Caco-2 (cell line): ENCODE measurements around the gene KIAA0232. TPM values are rescaled to one million over a fixed set of nuclear protein-coding genes. Genes with fewer than 3 reads are reported as not detected.

Experiments
- BruUV-seq: library from RNA; stranded (reverse); fragments of 400-500 nt; replicated peaks from 2 replicates; lab custom pipeline; 2021; lab: Mats Ljungman, UMichigan
- CTCF ChIA-PET: fragments of 300-600 bp; sonication (Branson Sonifier 250); formaldehyde crosslinking; loops from one replicate; lab custom pipeline; 2022; ENCODE audit warnings: antibody characterized with exemption; lab: Charles Lee
- POLR2A ChIA-PET: fragments of 300-600 bp; sonication (Branson Sonifier 250); formaldehyde crosslinking; loops from one replicate; lab custom pipeline; 2022; ENCODE audit warnings: antibody characterized with exemption; lab: Charles Lee
- DNase-seq, 2 experiments: peaks; one replicate each; pipeline versions ENCODE4 v3.0.0 to v3.0.0-alpha.2; 2020 to 2022
- H3K27me3 ChIP-seq: replicated peaks from 2 replicates; pipeline ENCODE4 v1.6.0; 2011; ENCODE audit warnings: low read length; ENCODE audit not compliant: control insufficient read depth, insufficient read depth
- H3K36me3 ChIP-seq: 2 replicates; pipeline ENCODE4 v1.5.1; 2011; ENCODE audit warnings: low read length; ENCODE audit not compliant: control insufficient read depth, insufficient read depth
- H3K4me1 ChIP-seq: fragments of 250-450 bp; sonication (Bioruptor Pico); 2 replicates; pipeline ENCODE4 v1.5.1; 2020; ENCODE audit warnings: mild to moderate bottlenecking
- H3K4me3 ChIP-seq: 2 replicates; pipeline ENCODE4 v1.5.1; 2011; ENCODE audit warnings: low read depth, mild to moderate bottlenecking, control low read depth, low read length
- H3K9me3 ChIP-seq: fragments of 250-450 bp; sonication (Bioruptor Pico); 2 replicates; pipeline ENCODE4 v1.5.1; 2020; ENCODE audit warnings: mild to moderate bottlenecking, moderate library complexity
- H3K27ac Mint-ChIP-seq: one replicate; pipeline ENCODE4 v1.8.0; 2022; ENCODE audit warnings: mixed read lengths; ENCODE audit not compliant: unreplicated experiment
- H3K27me3 Mint-ChIP-seq: one replicate; pipeline ENCODE4 v1.8.0; 2022; ENCODE audit warnings: mixed read lengths; ENCODE audit not compliant: insufficient read depth, unreplicated experiment
- H3K36me3 Mint-ChIP-seq: one replicate; pipeline ENCODE4 v1.8.0; 2022; ENCODE audit warnings: mild to moderate bottlenecking, mixed read lengths; ENCODE audit not compliant: insufficient read depth, unreplicated experiment
- H3K4me1 Mint-ChIP-seq: one replicate; pipeline ENCODE4 v1.8.0; 2022; ENCODE audit warnings: low read depth, mixed read lengths; ENCODE audit not compliant: unreplicated experiment
- H3K4me3 Mint-ChIP-seq: one replicate; pipeline ENCODE4 v1.8.0; 2022; ENCODE audit warnings: mild to moderate bottlenecking, moderate library complexity, mixed read lengths; ENCODE audit not compliant: unreplicated experiment
- H3K9me3 Mint-ChIP-seq: one replicate; pipeline ENCODE4 v1.8.0; 2022; ENCODE audit warnings: mixed read lengths; ENCODE audit not compliant: unreplicated experiment
- intact Hi-C: fragments of 100-400 bp; cut with micrococcal nuclease; formaldehyde crosslinking; loops from one replicate; pipeline ENCODE4 v1.10.0; 2022; ENCODE audit not compliant: unreplicated experiment
- total RNA-seq: library from RNA; stranded (reverse); gene quantifications from 2 replicates; pipeline ENCODE4 v1.2.3, GENCODE V29; 2022
- TF ChIP-seq, protein P1 (sequence below), 2 experiments: fragments of 200-600 bp in 1 of 2; IDR thresholded peaks; 1 replicate in 1 of 2; 2 replicates in 1 of 2; pipeline versions ENCODE4 v1.5.1 to v1.8.0; 2011 to 2022; ENCODE audit warnings: antibody characterized with exemption in 1 of 2, control low read depth in 1 of 2, inconsistent platforms in 1 of 2, low read depth in 1 of 2, low read length in 1 of 2, mild to moderate bottlenecking in 1 of 2, moderate library complexity in 1 of 2; ENCODE audit not compliant: insufficient read depth in 1 of 2, severe bottlenecking in 1 of 2, unreplicated experiment in 1 of 2

KIAA0232 gene
- total RNA-seq, 1 experiment from 2014 or later: 19.7 TPM

DNA sequence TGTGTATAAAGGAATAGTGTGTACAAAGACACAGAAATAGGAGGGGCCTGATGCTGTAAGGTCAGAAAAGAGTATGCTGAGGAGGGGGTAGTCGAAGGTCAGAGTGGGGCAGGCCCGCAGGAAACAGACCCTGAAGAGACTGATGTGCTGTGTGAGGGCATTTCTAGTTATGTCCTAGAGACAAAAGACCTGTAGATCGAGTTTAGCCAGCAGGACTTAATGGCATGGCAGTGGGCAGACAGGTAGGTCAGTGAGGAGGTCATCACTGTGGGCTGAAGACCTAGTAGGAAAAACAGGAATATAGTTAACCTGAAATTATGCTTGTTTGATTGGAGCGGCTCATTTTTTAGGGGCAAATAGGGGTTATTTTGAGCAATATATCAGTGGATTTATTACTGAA lies 57.1 kb downstream of the KIAA0232 start:
- CTCF ChIA-PET: interaction anchor here (2.4 kb wide), 1 partner anchor 34 kb away, joined by 7 read pairs; no protein-coding TSS in a partner anchor
- no peaks in the 10 kb centered on the region for H3K36me3 ChIP-seq
- no peaks in the 10 kb centered on the region for H3K27me3 ChIP-seq
- POLR2A ChIA-PET: interaction anchor here (0.7 kb wide), 1 partner anchor 13 kb away, joined by 3 read pairs; no protein-coding TSS in a partner anchor
- H3K9me3 ChIP-seq: no peaks in the 10 kb centered on the region
- no peak overlapping the region for H3K4me3 ChIP-seq
- TF ChIP-seq, protein P1, sequence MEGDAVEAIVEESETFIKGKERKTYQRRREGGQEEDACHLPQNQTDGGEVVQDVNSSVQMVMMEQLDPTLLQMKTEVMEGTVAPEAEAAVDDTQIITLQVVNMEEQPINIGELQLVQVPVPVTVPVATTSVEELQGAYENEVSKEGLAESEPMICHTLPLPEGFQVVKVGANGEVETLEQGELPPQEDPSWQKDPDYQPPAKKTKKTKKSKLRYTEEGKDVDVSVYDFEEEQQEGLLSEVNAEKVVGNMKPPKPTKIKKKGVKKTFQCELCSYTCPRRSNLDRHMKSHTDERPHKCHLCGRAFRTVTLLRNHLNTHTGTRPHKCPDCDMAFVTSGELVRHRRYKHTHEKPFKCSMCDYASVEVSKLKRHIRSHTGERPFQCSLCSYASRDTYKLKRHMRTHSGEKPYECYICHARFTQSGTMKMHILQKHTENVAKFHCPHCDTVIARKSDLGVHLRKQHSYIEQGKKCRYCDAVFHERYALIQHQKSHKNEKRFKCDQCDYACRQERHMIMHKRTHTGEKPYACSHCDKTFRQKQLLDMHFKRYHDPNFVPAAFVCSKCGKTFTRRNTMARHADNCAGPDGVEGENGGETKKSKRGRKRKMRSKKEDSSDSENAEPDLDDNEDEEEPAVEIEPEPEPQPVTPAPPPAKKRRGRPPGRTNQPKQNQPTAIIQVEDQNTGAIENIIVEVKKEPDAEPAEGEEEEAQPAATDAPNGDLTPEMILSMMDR (IDR thresholded peaks at IDR 0.05; ENCODE audit: insufficient read depth in 1 of 2, low read depth in 1 of 2, low read length in 1 of 2, severe bottlenecking in 1 of 2, unreplicated experiment in 1 of 2): no peak
- Mint-ChIP-seq H3K9me3 (no peaks in the 10 kb centered on the region), H3K27ac (peak overlapping the region; percentile 30), H3K36me3 (peaks cover 31% of the 10 kb centered on the region), H3K27me3 (no peaks in the 10 kb centered on the region), H3K4me3 (no peak overlapping the region), H3K4me1 (peaks cover 16% of the 10 kb centered on the region)
- peak in 1 of 2 experiments; percentile 20 for DNase-seq
- BruUV-seq: no TSS peak
- H3K4me1 ChIP-seq: peaks cover 17% of the 10 kb centered on the region
- intact Hi-C loops: no loop called here

DNA sequence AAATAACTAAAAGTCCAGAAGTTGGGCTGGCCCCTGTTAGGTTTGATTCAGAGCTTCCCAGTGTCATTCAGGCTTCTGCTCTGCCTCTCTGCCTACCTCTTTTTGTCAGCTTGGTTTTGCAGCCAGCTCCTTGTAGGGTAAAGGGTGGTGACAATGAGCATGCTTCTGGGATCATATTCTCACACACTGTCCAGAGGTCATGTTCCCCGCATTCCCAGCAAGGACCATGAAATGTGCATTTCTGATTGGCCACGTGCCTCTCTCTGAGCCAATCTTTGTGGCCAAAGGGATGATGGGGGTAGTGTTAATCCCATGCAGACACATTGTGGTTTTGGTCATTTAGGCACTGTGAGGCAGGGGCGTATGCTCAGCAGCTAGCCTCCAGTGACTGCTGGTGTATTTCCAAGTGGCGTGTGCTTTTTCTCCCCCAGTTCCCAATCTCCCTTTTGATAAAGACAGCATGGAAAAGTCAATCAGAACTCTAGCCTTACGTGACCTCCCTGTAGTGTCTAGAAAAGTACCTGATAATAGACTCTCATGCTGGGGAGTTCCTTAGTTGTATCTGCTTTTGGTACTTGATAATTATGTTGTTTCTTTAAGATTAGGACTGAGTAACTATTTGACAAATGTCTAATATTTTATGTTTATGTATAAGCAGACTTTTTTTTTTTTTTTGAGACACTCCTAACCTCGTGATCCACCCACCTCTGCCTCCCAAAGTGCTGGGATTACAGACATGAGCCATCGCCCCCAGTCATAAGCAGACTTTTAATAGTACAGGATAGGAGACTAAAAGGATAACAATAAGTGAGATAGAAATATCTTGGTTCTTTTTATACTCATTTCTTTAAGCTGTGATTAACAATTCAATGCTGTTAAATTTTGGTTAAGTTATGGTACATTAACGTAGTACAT lies 57.8 kb downstream of the KIAA0232 start:
- TF ChIP-seq, protein P1 (IDR thresholded peaks at IDR 0.05; ENCODE audit: insufficient read depth in 1 of 2, low read depth in 1 of 2, low read length in 1 of 2, severe bottlenecking in 1 of 2, unreplicated experiment in 1 of 2): no peak
- intact Hi-C loops: no loop called here
- Histone ChIP-seq H3K27me3 (no peaks in the 10 kb centered on the region), H3K4me1 (peaks cover 17% of the 10 kb centered on the region), H3K4me3 (no peak overlapping the region), H3K9me3 (no peaks in the 10 kb centered on the region), H3K36me3 (no peaks in the 10 kb centered on the region)
- ChIA-PET CTCF (interaction anchor here (2.4 kb wide), 1 partner anchor 33 kb away, joined by 7 read pairs; no protein-coding TSS in a partner anchor), POLR2A (interaction anchor here (0.6 to 0.7 kb wide), 2 partner anchors 14 to 45 kb away, joined by 3 to 4 read pairs; no protein-coding TSS in a partner anchor)
- Mint-ChIP-seq H3K36me3 (peaks cover 38% of the 10 kb centered on the region), H3K4me3 (no peak overlapping the region), H3K27ac (peak overlapping the region; percentile 30), H3K9me3 (no peaks in the 10 kb centered on the region), H3K4me1 (peaks cover 16% of the 10 kb centered on the region), H3K27me3 (no peaks in the 10 kb centered on the region)
- peak; percentile 54 to 74 for DNase-seq
- BruUV-seq: no TSS peak

DNA sequence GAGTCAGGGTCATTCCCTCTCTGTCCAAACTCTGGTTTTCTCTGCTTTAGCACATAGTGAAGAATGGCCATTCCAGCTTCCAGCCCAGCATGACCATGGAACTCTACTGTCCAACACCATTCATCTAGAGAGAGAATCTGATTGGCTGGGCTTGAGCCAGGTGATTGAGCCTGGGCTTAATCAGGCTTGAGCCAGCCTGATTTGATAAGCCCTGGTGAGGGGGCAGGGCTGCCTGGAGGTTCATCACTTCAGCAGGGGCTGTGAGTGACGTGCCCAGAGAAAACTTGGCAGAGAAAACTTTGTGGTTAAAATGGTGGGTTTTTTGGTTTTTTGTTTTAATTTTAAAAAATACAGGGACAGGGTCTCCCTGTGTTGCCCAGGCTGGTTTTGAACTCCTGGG lies 62.5 kb downstream of the KIAA0232 start:
- Histone ChIP-seq H3K9me3 (no peaks in the 10 kb centered on the region), H3K36me3 (no peaks in the 10 kb centered on the region), H3K4me1 (peaks cover 4% of the 10 kb centered on the region), H3K4me3 (no peak overlapping the region), H3K27me3 (no peaks in the 10 kb centered on the region)
- H3K9me3 Mint-ChIP-seq: peaks cover 14% of the 10 kb centered on the region
- CTCF ChIA-PET: interaction anchor here (0.6 kb wide), 1 partner anchor 53 kb away, joined by 4 read pairs; no protein-coding TSS in a partner anchor
- POLR2A ChIA-PET: no interaction called here
- TF ChIP-seq, protein P1 (IDR thresholded peaks at IDR 0.05; ENCODE audit: insufficient read depth in 1 of 2, low read depth in 1 of 2, low read length in 1 of 2, severe bottlenecking in 1 of 2, unreplicated experiment in 1 of 2): no peak
- intact Hi-C loops: no loop called here
- peaks cover 6% of the 10 kb centered on the region for H3K4me1 Mint-ChIP-seq
- H3K27me3 Mint-ChIP-seq: no peaks in the 10 kb centered on the region
- no peak for DNase-seq
- BruUV-seq: no TSS peak
- no peak overlapping the region for H3K4me3 Mint-ChIP-seq
- peaks cover 49% of the 10 kb centered on the region for H3K36me3 Mint-ChIP-seq
- no peak overlapping the region for H3K27ac Mint-ChIP-seq
